WTC11 (cell line): ENCODE results near the gene MFGE8. TPM values are rescaled to one million over a fixed set of nuclear protein-coding genes. Genes with fewer than 3 reads are reported as not detected.

Experiments used
- ATAC-seq: fragments of 200-7000 bp; cut with Tn5 transposase; 2 replicates; pipeline ENCODE4 v1.10.0; 2021; ENCODE audit warnings: mild to moderate bottlenecking, moderate library complexity
- CTCF ChIA-PET: fragments of 300-600 bp; sonication (Branson Sonifier 250); formaldehyde crosslinking; loops from one replicate; lab custom pipeline; 2021; ENCODE audit warnings: antibody characterized with exemption; lab: Charles Lee
- POLR2A ChIA-PET: fragments of 350-600 bp; sonication (Branson Sonifier 250); formaldehyde crosslinking; loops from one replicate; lab custom pipeline; 2021; ENCODE audit warnings: antibody characterized with exemption; lab: Charles Lee
- DNase-seq: peaks from one replicate; pipeline ENCODE4 v3.0.0; 2021; ENCODE audit warnings: low spot score
- H3K27ac Mint-ChIP-seq: 2 replicates; pipeline ENCODE4 v1.8.0; 2021; ENCODE audit warnings: mixed read lengths
- H3K27me3 Mint-ChIP-seq: 2 replicates; pipeline ENCODE4 v1.8.0; 2021; ENCODE audit warnings: low read depth, mild to moderate bottlenecking, moderate library complexity, mixed read lengths
- H3K36me3 Mint-ChIP-seq: 2 replicates; pipeline ENCODE4 v1.8.0; 2021; ENCODE audit warnings: mixed read lengths
- H3K4me1 Mint-ChIP-seq: 2 replicates; pipeline ENCODE4 v1.8.0; 2022; ENCODE audit warnings: mixed read lengths
- H3K4me3 Mint-ChIP-seq: 2 replicates; pipeline ENCODE4 v1.8.0; 2021; ENCODE audit warnings: mild to moderate bottlenecking, moderate library complexity, mixed read lengths
- H3K9me3 Mint-ChIP-seq: 2 replicates; pipeline ENCODE4 v1.8.0; 2021; ENCODE audit warnings: mixed read lengths
- ATF6 ChIP-seq: sonication (generic); formaldehyde crosslinking; IDR thresholded peaks from 2 replicates; pipeline ENCODE4 v1.8.1; 2023; ENCODE audit warnings: mild to moderate bottlenecking, missing genetic modification reagents
- CREM ChIP-seq: sonication (generic); formaldehyde crosslinking; IDR thresholded peaks from 2 replicates; pipeline ENCODE4 v1.8.1; 2022; ENCODE audit warnings: mild to moderate bottlenecking, missing genetic modification reagents, moderate library complexity
- ESRRA ChIP-seq: sonication (generic); formaldehyde crosslinking; IDR thresholded peaks from 2 replicates; pipeline ENCODE4 v1.8.1; 2022; ENCODE audit warnings: mild to moderate bottlenecking, missing genetic modification reagents, borderline replicate concordance
- ETV6 ChIP-seq: sonication (generic); formaldehyde crosslinking; IDR thresholded peaks from 2 replicates; pipeline ENCODE4 v1.8.1; 2022; ENCODE audit warnings: mild to moderate bottlenecking, missing genetic modification reagents
- FOXP1 ChIP-seq: sonication (generic); formaldehyde crosslinking; IDR thresholded peaks from 2 replicates; pipeline ENCODE4 v1.8.0; 2022; ENCODE audit warnings: missing genetic modification reagents, mild to moderate bottlenecking, moderate library complexity, borderline replicate concordance
- GABPB1 ChIP-seq: sonication (generic); formaldehyde crosslinking; IDR thresholded peaks from 2 replicates; pipeline ENCODE4 v1.8.1; 2023; ENCODE audit warnings: mild to moderate bottlenecking, missing genetic modification reagents
- IRF1 ChIP-seq: sonication (generic); formaldehyde crosslinking; IDR thresholded peaks from 2 replicates; pipeline ENCODE4 v1.8.0; 2023; ENCODE audit warnings: missing genetic modification reagents
- SMAD4 ChIP-seq: sonication (generic); formaldehyde crosslinking; IDR thresholded peaks from 2 replicates; pipeline ENCODE4 v1.8.0; 2022; ENCODE audit warnings: mild to moderate bottlenecking, missing genetic modification reagents
- SOX15 ChIP-seq: fragments of 250-450 bp; sonication (Bioruptor Pico); IDR thresholded peaks from 2 replicates; pipeline ENCODE4 v1.9.0; 2021; ENCODE audit warnings: mild to moderate bottlenecking
- STAT6 ChIP-seq: sonication (generic); formaldehyde crosslinking; conservative IDR thresholded peaks from 2 replicates; pipeline ENCODE4 v1.8.1; 2023; ENCODE audit warnings: mild to moderate bottlenecking, low read depth, missing genetic modification reagents, moderate library complexity
- TCF7 ChIP-seq: sonication (generic); formaldehyde crosslinking; IDR thresholded peaks from 2 replicates; pipeline ENCODE4 v1.8.0; 2022; ENCODE audit warnings: mild to moderate bottlenecking, low read depth, missing genetic modification reagents, moderate library complexity
- ZNF317 ChIP-seq: sonication (generic); formaldehyde crosslinking; IDR thresholded peaks from 2 replicates; pipeline ENCODE4 v1.8.1; 2023; ENCODE audit warnings: low read depth, mild to moderate bottlenecking, moderate library complexity, missing genetic modification reagents, borderline replicate concordance
- ZNF425 ChIP-seq: fragments of 250-450 bp; sonication (Bioruptor Pico); conservative IDR thresholded peaks from 2 replicates; pipeline ENCODE4 v1.9.0; 2021; ENCODE audit warnings: mild to moderate bottlenecking
- ZSCAN18 ChIP-seq: fragments of 250-450 bp; sonication (Bioruptor Pico); IDR thresholded peaks from 2 replicates; pipeline ENCODE4 v2.1.2; 2022; ENCODE audit warnings: mild to moderate bottlenecking, moderate library complexity
- total RNA-seq: library from RNA; stranded (reverse); gene quantifications from 3 replicates; pipeline ENCODE4 v1.2.3, GENCODE V29; 2021
- TF ChIP-seq, protein P1 (sequence below): sonication (generic); formaldehyde crosslinking; IDR thresholded peaks from 2 replicates; pipeline ENCODE4 v1.8.0; 2022; ENCODE audit warnings: mild to moderate bottlenecking, missing genetic modification reagents
- TF ChIP-seq, protein P2 (sequence below): fragments of 200-600 bp; IDR thresholded peaks from 2 replicates; pipeline ENCODE4 v1.8.0; 2022; ENCODE audit warnings: antibody characterized with exemption

The MFGE8 gene
- total RNA-seq, 1 experiment from 2014 or later: 719 TPM

- TF ChIP-seq ATF6 (CRISPR knock-in tag) (no peak), ZSCAN18 (no peak)
Measured at GRCh38 chr15:88873786-88874185, 39.4 kb downstream of the MFGE8 start (continued).

GRCh38 chr15:88872706-88873105 lies 40.5 kb downstream of the MFGE8 start:
- no peak overlapping the region for H3K27ac Mint-ChIP-seq

More at GRCh38 chr15:88872706-88873105, 40.5 kb downstream of the MFGE8 start:
- no peak for TF ChIP-seq CREM (CRISPR knock-in tag)
- TF ChIP-seq ZNF425 (CRISPR knock-in tag): no peak
- TF ChIP-seq STAT6 (CRISPR knock-in tag): no peak
- no peak for TF ChIP-seq ZSCAN18
- no peak for TF ChIP-seq ETV6 (CRISPR knock-in tag)
- TF ChIP-seq IRF1 (CRISPR knock-in tag): no peak
- no peak for TF ChIP-seq SOX15
- TF ChIP-seq TCF7 (CRISPR knock-in tag): no peak
- no peak for TF ChIP-seq SMAD4 (CRISPR knock-in tag)
- TF ChIP-seq ESRRA: no peak
- no peak for TF ChIP-seq FOXP1 (CRISPR knock-in tag)
- TF ChIP-seq GABPB1: no peak
- TF ChIP-seq, protein P1, sequence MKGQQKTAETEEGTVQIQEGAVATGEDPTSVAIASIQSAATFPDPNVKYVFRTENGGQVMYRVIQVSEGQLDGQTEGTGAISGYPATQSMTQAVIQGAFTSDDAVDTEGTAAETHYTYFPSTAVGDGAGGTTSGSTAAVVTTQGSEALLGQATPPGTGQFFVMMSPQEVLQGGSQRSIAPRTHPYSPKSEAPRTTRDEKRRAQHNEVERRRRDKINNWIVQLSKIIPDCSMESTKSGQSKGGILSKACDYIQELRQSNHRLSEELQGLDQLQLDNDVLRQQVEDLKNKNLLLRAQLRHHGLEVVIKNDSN (CRISPR knock-in tag): no peak
- TF ChIP-seq, protein P2, sequence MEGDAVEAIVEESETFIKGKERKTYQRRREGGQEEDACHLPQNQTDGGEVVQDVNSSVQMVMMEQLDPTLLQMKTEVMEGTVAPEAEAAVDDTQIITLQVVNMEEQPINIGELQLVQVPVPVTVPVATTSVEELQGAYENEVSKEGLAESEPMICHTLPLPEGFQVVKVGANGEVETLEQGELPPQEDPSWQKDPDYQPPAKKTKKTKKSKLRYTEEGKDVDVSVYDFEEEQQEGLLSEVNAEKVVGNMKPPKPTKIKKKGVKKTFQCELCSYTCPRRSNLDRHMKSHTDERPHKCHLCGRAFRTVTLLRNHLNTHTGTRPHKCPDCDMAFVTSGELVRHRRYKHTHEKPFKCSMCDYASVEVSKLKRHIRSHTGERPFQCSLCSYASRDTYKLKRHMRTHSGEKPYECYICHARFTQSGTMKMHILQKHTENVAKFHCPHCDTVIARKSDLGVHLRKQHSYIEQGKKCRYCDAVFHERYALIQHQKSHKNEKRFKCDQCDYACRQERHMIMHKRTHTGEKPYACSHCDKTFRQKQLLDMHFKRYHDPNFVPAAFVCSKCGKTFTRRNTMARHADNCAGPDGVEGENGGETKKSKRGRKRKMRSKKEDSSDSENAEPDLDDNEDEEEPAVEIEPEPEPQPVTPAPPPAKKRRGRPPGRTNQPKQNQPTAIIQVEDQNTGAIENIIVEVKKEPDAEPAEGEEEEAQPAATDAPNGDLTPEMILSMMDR: no peak
- TF ChIP-seq ZNF317 (CRISPR knock-in tag): no peak
- ChIA-PET CTCF (interaction anchor here (0.7 to 2.0 kb wide), 3 partner anchors 257 to 334 kb away, joined by 3 to 4 read pairs (median 3); no protein-coding TSS in a partner anchor), POLR2A (no interaction called here)
- DNase-seq: no peak
- no peak for ATAC-seq
- Mint-ChIP-seq H3K36me3 (peaks cover 2% of the 10 kb centered on the region; the same call in 1 of the 2 replicates), H3K4me1 (peaks cover 7% of the 10 kb centered on the region), H3K9me3 (peaks cover 14% of the 10 kb centered on the region), H3K27me3 (peaks cover 4% of the 10 kb centered on the region; the same call in 1 of the 2 replicates), H3K4me3 (no peak overlapping the region)
